Measurements from ENCODE around the gene PRPF4. TPM values are rescaled to one million over a fixed set of nuclear protein-coding genes. Genes with fewer than 3 reads are reported as not detected.

The PRPF4 gene
- total and polyA plus RNA-seq, 2 donors (not counting 3 experiments of a cell fraction or from before 2014, with no cell fraction given): 12.9 to 25.8 TPM

- no peaks in the 10 kb centered on the region for H3K27me3 ChIP-seq (ENCODE audit: control insufficient read depth in 2 of 2, insufficient read depth in 2 of 2, low read length in 2 of 2)
- DNase-seq (ENCODE audit: low read depth, low spot score) (no peak), FAIRE-seq (no peak)
- intact Hi-C loops (cut with micrococcal nuclease): no loop called here
- H4K20me1 ChIP-seq (replicated peaks; ENCODE audit: control insufficient read depth, extremely low read depth, insufficient read depth, low read length): no peaks in the 10 kb centered on the region
- POLR2A ChIA-PET: no interaction called here
- H2AFZ ChIP-seq (ENCODE audit: low read depth, low read length): no peak overlapping the region
- no peaks in the 10 kb centered on the region for H3K9me1 ChIP-seq (replicated peaks; ENCODE audit: control insufficient read depth, extremely low read depth, insufficient read depth, low read length)
- CTCF ChIA-PET: interaction anchor here (1.3 to 1.6 kb wide), 2 partner anchors 17 kb away, joined by 3 read pairs; no protein-coding TSS in a partner anchor
- no peak overlapping the region for H3K4me2 ChIP-seq (ENCODE audit: insufficient read depth, low read length)
- peaks cover 13% of the 10 kb centered on the region for H3K4me1 ChIP-seq (ENCODE audit: control insufficient read depth, extremely low read depth, insufficient read depth, low read length)
- BruUV-seq (replicated peaks): no TSS peak
- H3K4me3 ChIP-seq (replicated peaks in 1 of 3; ENCODE audit: insufficient read depth in 1 of 3, low read depth in 1 of 3, low read length in 3 of 3): no peak overlapping the region
- H3K9me3 ChIP-seq (replicated peaks; ENCODE audit: control insufficient read depth, insufficient read depth, low read length): no peaks in the 10 kb centered on the region
- no peak overlapping the region for H3K27ac ChIP-seq (ENCODE audit: insufficient read depth, low read depth, low read length)
- dilution Hi-C loops (cut with MboI; ENCODE audit: extremely low pct_ligation_motif_present, low sequenced_read_pairs): no loop called here
- no peaks in the 10 kb centered on the region for H3K36me3 ChIP-seq (ENCODE audit: control insufficient read depth in 2 of 2, extremely low read depth in 1 of 2, insufficient read depth in 2 of 2, low read length in 2 of 2)
- H3K79me2 ChIP-seq (ENCODE audit: control insufficient read depth, insufficient read depth, low read length): no peaks in the 10 kb centered on the region
- no peak for TF ChIP-seq CTCF (IDR thresholded peaks at IDR 0.05; ENCODE audit: extremely low read depth in 1 of 2, insufficient read depth in 1 of 2, low read depth in 1 of 2, low read length in 2 of 2)
- TF ChIP-seq JUN (IDR thresholded peaks at IDR 0.05; ENCODE audit: borderline replicate concordance, insufficient read depth, insufficient read length, low read depth): no peak
- no peak for TF ChIP-seq GATA2 (IDR thresholded peaks at IDR 0.05; ENCODE audit: insufficient read depth, insufficient read length, low read depth, low read length)
- no peak overlapping the region for H3K9ac ChIP-seq (replicated peaks; ENCODE audit: extremely low read depth, insufficient read depth, low read length)
Measured at GRCh38 chr9:113237026-113237425, 38.4 kb upstream of the PRPF4 start.

GRCh38 chr9:113238202-113238858, 37.1 kb upstream of the PRPF4 start:
- no peak overlapping the region for H3K27ac ChIP-seq (ENCODE audit: insufficient read depth, low read depth, low read length)
- TF ChIP-seq POLR2A (IDR thresholded peaks at IDR 0.05; ENCODE audit: low read depth, low read length) (no peak), MAX (IDR thresholded peaks at IDR 0.05; ENCODE audit: insufficient read depth, insufficient read length) (no peak)
- no peak overlapping the region for H3K4me2 ChIP-seq (ENCODE audit: insufficient read depth, low read length)
- H3K36me3 ChIP-seq (ENCODE audit: control insufficient read depth in 2 of 2, extremely low read depth in 1 of 2, insufficient read depth in 2 of 2, low read length in 2 of 2): peaks cover 0 to 2% of the 10 kb centered on the region in 2 experiments
- CTCF ChIA-PET: no interaction called here
- no peak overlapping the region for H3K4me3 ChIP-seq (replicated peaks in 1 of 3; ENCODE audit: insufficient read depth in 1 of 3, low read depth in 1 of 3, low read length in 3 of 3)
- DNase-seq (ENCODE audit: low read depth, low spot score) (no peak), FAIRE-seq (peak; percentile 50)
- H3K4me1 ChIP-seq (ENCODE audit: control insufficient read depth, extremely low read depth, insufficient read depth, low read length): peaks cover 5% of the 10 kb centered on the region
- POLR2A ChIA-PET: no interaction called here
- dilution Hi-C loops (cut with MboI; ENCODE audit: extremely low pct_ligation_motif_present, low sequenced_read_pairs) (no loop called here), intact Hi-C loops (cut with micrococcal nuclease) (no loop called here)
- H3K27me3 ChIP-seq (ENCODE audit: control insufficient read depth in 2 of 2, insufficient read depth in 2 of 2, low read length in 2 of 2): no peaks in the 10 kb centered on the region
- H3K79me2 ChIP-seq (ENCODE audit: control insufficient read depth, insufficient read depth, low read length): no peaks in the 10 kb centered on the region
- H4K20me1 ChIP-seq (replicated peaks; ENCODE audit: control insufficient read depth, extremely low read depth, insufficient read depth, low read length): no peaks in the 10 kb centered on the region
- H3K9me3 ChIP-seq (replicated peaks; ENCODE audit: control insufficient read depth, insufficient read depth, low read length): no peaks in the 10 kb centered on the region
- BruUV-seq (replicated peaks): no TSS peak
- no peak overlapping the region for H2AFZ ChIP-seq (ENCODE audit: low read depth, low read length)
- no peaks in the 10 kb centered on the region for H3K9me1 ChIP-seq (replicated peaks; ENCODE audit: control insufficient read depth, extremely low read depth, insufficient read depth, low read length)
- H3K9ac ChIP-seq (replicated peaks; ENCODE audit: extremely low read depth, insufficient read depth, low read length): no peak overlapping the region

All from endothelial cell of umbilical vein (primary cell).